Uterus (tissue), 2 donors: ENCODE data around the gene TMEM120B.

Experiments
- POLR2A ChIP-seq, 2 donors: fragments of 450-650 bp; IDR thresholded peaks; one replicate each; pipeline ENCODE4 v1.6.1; 2016; ENCODE audit warnings: antibody characterized with exemption in 2 of 2, mild to moderate bottlenecking in 1 of 2, moderate library complexity in 1 of 2
- TF ChIP-seq, protein P1 (sequence below), 4 experiments: fragments of 200-600 bp in 2 of 4; fragments of 450-650 bp in 2 of 4; sonication (generic) in 2 of 4; IDR thresholded peaks; one replicate each; pipeline ENCODE4 v1.5.1; 2016 to 2019; ENCODE audit warnings: antibody characterized with exemption in 4 of 4, mild to moderate bottlenecking in 2 of 4, moderate library complexity in 1 of 4

DNA sequence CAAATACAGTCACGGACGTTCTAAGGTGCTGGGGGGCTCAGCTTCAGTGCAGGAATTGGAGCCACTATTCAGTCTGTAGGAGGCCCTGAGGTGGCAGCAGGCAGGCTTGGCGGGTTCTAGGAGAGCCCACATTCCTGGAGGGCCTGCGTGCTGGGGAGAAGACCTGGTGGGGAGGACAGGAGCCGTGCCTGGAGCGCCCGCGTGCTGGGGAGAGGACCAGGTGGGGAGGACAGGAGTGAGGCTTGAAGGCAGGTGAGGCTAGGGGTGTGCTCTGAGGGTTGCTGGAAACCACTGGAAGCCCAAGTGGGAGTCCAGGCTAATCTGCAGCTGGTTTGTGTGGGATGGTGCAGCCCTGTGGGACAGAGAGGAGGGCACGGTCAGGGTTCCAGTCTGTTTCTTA, 57.8 kb downstream of the TMEM120B start:
- TF ChIP-seq POLR2A (IDR thresholded peaks at IDR 0.05) = no peak
- TF ChIP-seq, protein P1, sequence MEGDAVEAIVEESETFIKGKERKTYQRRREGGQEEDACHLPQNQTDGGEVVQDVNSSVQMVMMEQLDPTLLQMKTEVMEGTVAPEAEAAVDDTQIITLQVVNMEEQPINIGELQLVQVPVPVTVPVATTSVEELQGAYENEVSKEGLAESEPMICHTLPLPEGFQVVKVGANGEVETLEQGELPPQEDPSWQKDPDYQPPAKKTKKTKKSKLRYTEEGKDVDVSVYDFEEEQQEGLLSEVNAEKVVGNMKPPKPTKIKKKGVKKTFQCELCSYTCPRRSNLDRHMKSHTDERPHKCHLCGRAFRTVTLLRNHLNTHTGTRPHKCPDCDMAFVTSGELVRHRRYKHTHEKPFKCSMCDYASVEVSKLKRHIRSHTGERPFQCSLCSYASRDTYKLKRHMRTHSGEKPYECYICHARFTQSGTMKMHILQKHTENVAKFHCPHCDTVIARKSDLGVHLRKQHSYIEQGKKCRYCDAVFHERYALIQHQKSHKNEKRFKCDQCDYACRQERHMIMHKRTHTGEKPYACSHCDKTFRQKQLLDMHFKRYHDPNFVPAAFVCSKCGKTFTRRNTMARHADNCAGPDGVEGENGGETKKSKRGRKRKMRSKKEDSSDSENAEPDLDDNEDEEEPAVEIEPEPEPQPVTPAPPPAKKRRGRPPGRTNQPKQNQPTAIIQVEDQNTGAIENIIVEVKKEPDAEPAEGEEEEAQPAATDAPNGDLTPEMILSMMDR (IDR thresholded peaks at IDR 0.05) = no peak
